Gastroesophageal sphincter (tissue), 3 donors: ENCODE data around the gene FASTKD2.

Source experiments
- CTCF ChIP-seq, 4 experiments: fragments of 200-600 bp in 2 of 4; fragments of 450-650 bp in 2 of 4; sonication (generic) in 1 of 4; IDR thresholded peaks; one replicate each; pipeline ENCODE4 v1.5.1; 2017 to 2019; ENCODE audit warnings: antibody characterized with exemption in 4 of 4, mild to moderate bottlenecking in 2 of 4, moderate library complexity in 2 of 4
- EP300 ChIP-seq: sonication (generic); formaldehyde crosslinking; IDR thresholded peaks from one replicate; pipeline ENCODE4 v1.6.1; 2017; ENCODE audit warnings: antibody characterized with exemption, mild to moderate bottlenecking
- POLR2AphosphoS5 ChIP-seq: sonication (generic); formaldehyde crosslinking; IDR thresholded peaks from one replicate; pipeline ENCODE4 v1.6.1; 2017; ENCODE audit warnings: antibody characterized with exemption

GRCh38 chr2:206832873-206833272, 67.5 kb downstream of the FASTKD2 start:
- TF ChIP-seq CTCF (IDR thresholded peaks at IDR 0.05) (no peak), EP300 (no peak), POLR2AphosphoS5 (peak; percentile 19)
